K562 (cell line): ENCODE data around the gene NUP210. TPM values are rescaled to one million over a fixed set of nuclear protein-coding genes. Genes with fewer than 3 reads are reported as not detected.

Experiments used
- ATAC-seq: fragments of 200-7000 bp; cut with Tn5 transposase; 3 replicates; pipeline ENCODE4 v1.9.1; 2020; ENCODE audit warnings: moderate library complexity
- BruUV-seq: library from RNA; stranded (reverse); fragments of 400-500 nt; replicated peaks from 2 replicates; lab custom pipeline; 2021; lab: Mats Ljungman, UMichigan
- CTCF ChIA-PET: fragments of 300-600 bp; formaldehyde crosslinking; extraction: SDS; loops from one replicate; lab custom pipeline; 2021; ENCODE audit warnings: low intra/inter-chr PET ratio; lab: Yijun Ruan, JAX
- POLR2A ChIA-PET: fragments of 300-600, 350-650 bp; sonication (Branson Sonifier 250); formaldehyde crosslinking; extraction: SDS; loops from one replicate; lab custom pipeline; 2021; ENCODE audit warnings: antibody characterized with exemption, inconsistent platforms; lab: Yijun Ruan, JAX
- DNase-seq, 4 experiments: peaks; one replicate each; pipeline versions ENCODE4 v3.0.0 to v3.0.0-alpha.2; 2011 to 2018; ENCODE audit warnings: low spot score in 3 of 4, mixed read lengths in 3 of 4; ENCODE audit errors: extremely low read depth in 1 of 4
- FAIRE-seq: peaks from 2 replicates; lab custom pipeline; 2011; peaks lifted over from hg19 to GRCh38; lab: Jason Lieb, UNC
- H2AFZ ChIP-seq: 2 replicates; pipeline ENCODE4 v1.6.0; 2011; ENCODE audit warnings: low read depth, low read length, control low read depth, inconsistent platforms
- H3K27ac ChIP-seq: fragments of 200-600 bp; 3 replicates; pipeline ENCODE4 v1.8.0; 2011; ENCODE audit warnings: low read depth, mild to moderate bottlenecking, control low read depth, inconsistent platforms, low read length, moderate library complexity, mixed read lengths; ENCODE audit errors: extremely low read depth
- H3K27me3 ChIP-seq, 2 experiments: fragments of 300-600 bp in 1 of 2; 2 replicates in 1 of 2; 3 replicates in 1 of 2; pipeline versions ENCODE4 v1.6.0 to v1.8.0; 2011; ENCODE audit warnings: inconsistent platforms in 2 of 2, low read length in 2 of 2, mild to moderate bottlenecking in 1 of 2, mixed read lengths in 1 of 2, moderate library complexity in 1 of 2; ENCODE audit not compliant: control insufficient read depth in 2 of 2, insufficient read depth in 2 of 2
- H3K36me3 ChIP-seq: fragments of 300-600 bp; 3 replicates; pipeline ENCODE4 v1.8.0; 2011; ENCODE audit warnings: mild to moderate bottlenecking, low read length, inconsistent platforms; ENCODE audit not compliant: control insufficient read depth, insufficient read depth
- H3K4me1 ChIP-seq, 2 experiments: fragments of 200-600 bp in 1 of 2; replicated peaks in 1 of 2; 2 replicates in 1 of 2; 3 replicates in 1 of 2; pipeline versions ENCODE4 v1.5.1 to v1.8.0; 2011; ENCODE audit warnings: inconsistent platforms in 2 of 2, low read length in 2 of 2, mild to moderate bottlenecking in 1 of 2, mixed read lengths in 1 of 2, moderate library complexity in 1 of 2; ENCODE audit not compliant: control insufficient read depth in 2 of 2, insufficient read depth in 2 of 2
- H3K4me2 ChIP-seq: 2 replicates; pipeline ENCODE4 v1.6.1; 2011; ENCODE audit warnings: low read length, control low read depth, inconsistent platforms, mixed read lengths; ENCODE audit not compliant: insufficient read depth
- H3K4me3 ChIP-seq: fragments of 200-600 bp; sonication (generic), shearing (Covaris generic); 2 replicates; pipeline ENCODE4 v1.5.1; 2016; ENCODE audit warnings: control low read depth, inconsistent platforms
- H3K79me2 ChIP-seq: fragments of 200-600 bp; 3 replicates; pipeline ENCODE4 v1.8.0; 2011; ENCODE audit warnings: low read length, inconsistent platforms; ENCODE audit not compliant: control insufficient read depth, insufficient read depth
- H3K9ac ChIP-seq, 2 experiments: 2 replicates each; pipeline versions ENCODE4 v1.6.0 to v1.6.1; 2011; ENCODE audit warnings: low read depth in 2 of 2, low read length in 2 of 2, control low read depth in 1 of 2, inconsistent platforms in 1 of 2, mild to moderate bottlenecking in 1 of 2, mixed read lengths in 1 of 2; ENCODE audit not compliant: insufficient read depth in 1 of 2
- H3K9me1 ChIP-seq: one replicate; pipeline ENCODE4 v1.6.0; 2011; ENCODE audit warnings: inconsistent platforms, mild to moderate bottlenecking, low read length, moderate library complexity; ENCODE audit not compliant: control insufficient read depth, insufficient read depth
- H3K9me3 ChIP-seq: replicated peaks from 2 replicates; pipeline ENCODE4 v1.5.1; 2011; ENCODE audit warnings: low read depth, low read length, inconsistent platforms; ENCODE audit not compliant: control insufficient read depth, insufficient read depth
- H4K20me1 ChIP-seq: replicated peaks from 2 replicates; pipeline ENCODE4 v1.6.1; 2011; ENCODE audit warnings: low read length, inconsistent platforms, mixed read lengths; ENCODE audit not compliant: control insufficient read depth, insufficient read depth
- BRF2 ChIP-seq: IDR thresholded peaks from 3 replicates; pipeline ENCODE4 v1.6.1; 2011; ENCODE audit warnings: borderline replicate concordance, mild to moderate bottlenecking; ENCODE audit not compliant: insufficient read length, insufficient read depth
- C11orf30 ChIP-seq: fragments of 450-650 bp; IDR thresholded peaks from 2 replicates; pipeline ENCODE4 v1.6.1; 2016; ENCODE audit warnings: low read depth, mild to moderate bottlenecking
- CEBPZ ChIP-seq: fragments of 150-350 bp; IDR thresholded peaks from 2 replicates; pipeline ENCODE4 v1.6.1; 2014; ENCODE audit warnings: low read depth, mild to moderate bottlenecking, low read length, borderline replicate concordance
- EP300 ChIP-seq: IDR thresholded peaks from 2 replicates; pipeline ENCODE4 v1.6.1; 2012; ENCODE audit warnings: low read length, improper control_type of control experiment
- FOXJ3 ChIP-seq: sonication (generic); formaldehyde crosslinking; IDR thresholded peaks from 2 replicates; pipeline ENCODE4 v1.4.0; 2020; ENCODE audit warnings: mild to moderate bottlenecking, missing genetic modification reagents
- GMEB1 ChIP-seq: fragments of 250-450 bp; sonication (Bioruptor Pico); IDR thresholded peaks from 2 replicates; pipeline ENCODE4 v1.4.0; 2020; ENCODE audit warnings: mild to moderate bottlenecking
- IRF2 ChIP-seq: sonication (generic); formaldehyde crosslinking; IDR thresholded peaks from 2 replicates; pipeline ENCODE4 v1.8.1; 2022; ENCODE audit warnings: mild to moderate bottlenecking, missing genetic modification reagents
- MECOM ChIP-seq: fragments of 250-450 bp; sonication (Bioruptor Pico); IDR thresholded peaks from 2 replicates; pipeline ENCODE4 v1.8.0; 2022; ENCODE audit warnings: inconsistent platforms
- MYC ChIP-seq, 2 experiments: fragments of 250-450 bp in 1 of 2; sonication (Bioruptor Pico) in 1 of 2; IDR thresholded peaks; 2 replicates each; pipeline versions ENCODE4 v1.5.1 to v1.6.1; 2012 to 2021; ENCODE audit warnings: low read depth in 2 of 2, borderline replicate concordance in 1 of 2, improper control_type of control experiment in 1 of 2, low read length in 1 of 2, mild to moderate bottlenecking in 1 of 2, moderate library complexity in 1 of 2
- MYNN ChIP-seq, 2 experiments: sonication (generic); formaldehyde crosslinking in 1 of 2; IDR thresholded peaks; 2 replicates each; pipeline versions ENCODE4 v1.5.0 to v1.6.1; 2016 to 2020; ENCODE audit warnings: antibody characterized with exemption in 1 of 2, missing genetic modification reagents in 1 of 2
- POLR3G ChIP-seq: IDR thresholded peaks from 2 replicates; pipeline ENCODE4 v1.6.1; 2011; ENCODE audit not compliant: insufficient read length, insufficient replicate concordance; ENCODE audit errors: extremely low read depth
- ZNF174 ChIP-seq: fragments of 250-450 bp; sonication (Bioruptor Pico); IDR thresholded peaks from 2 replicates; pipeline ENCODE4 v1.4.0; 2020; ENCODE audit warnings: mild to moderate bottlenecking
- ZNF274 ChIP-seq: IDR thresholded peaks from 2 replicates; pipeline ENCODE4 v1.6.1; 2011; ENCODE audit warnings: low read depth, mild to moderate bottlenecking, low read length, moderate library complexity, borderline replicate concordance
- ZNF551 ChIP-seq: fragments of 250-450 bp; sonication (Bioruptor Pico); IDR thresholded peaks from 2 replicates; pipeline ENCODE4 v1.5.0; 2021; ENCODE audit warnings: mild to moderate bottlenecking, moderate library complexity
- ZNF707 ChIP-seq: fragments of 250-450 bp; sonication (Bioruptor Pico); conservative IDR thresholded peaks from 2 replicates; pipeline ENCODE4 v1.8.0; 2022; ENCODE audit warnings: inconsistent platforms, mild to moderate bottlenecking, moderate library complexity
- ZNF766 ChIP-seq: fragments of 200-800 bp; sonication (Bioruptor generic); conservative IDR thresholded peaks from 2 replicates; pipeline ENCODE4 v1.6.1; 2016; ENCODE audit warnings: missing genetic modification characterization, missing compliant biosample characterization
- WGBS: fragments of 100-300 bp; shearing (Covaris generic); methylation state at CpG from one replicate; pipeline ENCODE4 v1.1.6; 2016; ENCODE audit warnings: low coverage, mixed read lengths; ENCODE audit not compliant: insufficient coverage; ENCODE audit errors: missing lambda C conversion rate; 5-methylcytosine and 5-hydroxymethylcytosine counted together
- in situ Hi-C: fragments of 300-500 bp; cut with MboI; formaldehyde crosslinking; loops from 4 replicates; pipeline ENCODE4 v1.15.0; 2018; ENCODE audit warnings: inconsistent platforms, mixed read lengths
- intact Hi-C: fragments of 100-400 bp; cut with micrococcal nuclease; formaldehyde crosslinking; loops from 2 replicates; pipeline ENCODE4 v1.14.2; 2022
- polyA plus RNA-seq, 8 experiments: library from polyadenylated mRNA; depleted of rRNA in 4 of 8; stranded (reverse) in 5 of 8; unstranded in 3 of 8; fragments of >200 nt; fragmentation: Nextera tagmentation in 2 of 8; fragmentation: Illumina TruSeq in 1 of 8; extraction: Ambion mirVana in 2 of 8; extraction: Trizol in 1 of 8; gene quantifications; 2 replicates each; pipeline versions ENCODE4 v1.2.1 to v1.2.3, GENCODE V29; 2011 to 2014; ENCODE audit warnings: inconsistent platforms in 1 of 8, missing spikeins in 1 of 8
- total RNA-seq, 7 experiments: library from RNA; depleted of rRNA in 6 of 7; stranded (reverse); fragments of >200 nt in 6 of 7; fragmentation: Illumina TruSeq in 2 of 7; extraction: Trizol in 2 of 7; gene quantifications; 2 replicates each; pipeline versions ENCODE4 v1.2.1 to v1.2.3, GENCODE V29; 2011 to 2021; ENCODE audit warnings: low replicate concordance in 1 of 7

NUP210 gene
- total and polyA plus RNA-seq, 9 of the 15 experiments (the other 6 are each of a cell fraction or from before 2014, with no cell fraction given), result 1.2 to 138 (median 44.0) TPM

GRCh38 chr3:13466781-13467180 is 46.7 kb upstream of the NUP210 start:
- no peak overlapping the region for H3K4me2 ChIP-seq
- H3K27me3 ChIP-seq, result peaks cover 8 to 32% of the 10 kb centered on the region in 2 experiments; a peak in 4 of 5 replicates
- no TSS peak for BruUV-seq
- H3K9me1 ChIP-seq, result no peaks in the 10 kb centered on the region
- ChIA-PET CTCF (no interaction called here), POLR2A (interaction anchor here (0.6 to 1.2 kb wide), 4 partner anchors 10 to 385 kb away, joined by 3 to 6 read pairs (median 4); partner anchors contain the start of gene HDAC11)
- H2AFZ ChIP-seq, result no peak overlapping the region
- no peaks in the 10 kb centered on the region for H4K20me1 ChIP-seq
- intact Hi-C loops (no loop called here), in situ Hi-C loops (no loop called here)
- no peak overlapping the region for H3K9ac ChIP-seq
- no peak overlapping the region for H3K27ac ChIP-seq
- H3K79me2 ChIP-seq, result no peaks in the 10 kb centered on the region
- 15% methylated on average over 4 of the region's 4 CpGs for WGBS
- no peak overlapping the region for H3K4me3 ChIP-seq
- no peaks in the 10 kb centered on the region for H3K9me3 ChIP-seq
- no peaks in the 10 kb centered on the region for H3K36me3 ChIP-seq
- no peak for FAIRE-seq
- no peak for ATAC-seq
- no peak for DNase-seq
- peaks cover 0 to 4% of the 10 kb centered on the region in 2 experiments; a peak in 1 of 5 replicates for H3K4me1 ChIP-seq
- no peak for TF ChIP-seq IRF2 (CRISPR knock-in tag)
- TF ChIP-seq MECOM, result no peak
- TF ChIP-seq GMEB1, result no peak
- TF ChIP-seq CEBPZ, result no peak
- TF ChIP-seq ZNF174, result no peak
- TF ChIP-seq MYC (IDR thresholded peaks at IDR 0.05; ENCODE audit: low read depth, low read length), result no peak
- TF ChIP-seq MYC (CRISPR knock-in tag; IDR thresholded peaks at IDR 0.05; ENCODE audit: borderline replicate concordance, low read depth), result no peak
- no peak for TF ChIP-seq ZNF707 (CRISPR knock-in tag)
- no peak for TF ChIP-seq FOXJ3
- TF ChIP-seq EP300, result no peak
- TF ChIP-seq POLR3G, result no peak
- no peak for TF ChIP-seq BRF2
- TF ChIP-seq ZNF551 (CRISPR knock-in tag), result no peak
- TF ChIP-seq ZNF274, result no peak
- TF ChIP-seq C11orf30, result no peak
- no peak for TF ChIP-seq ZNF766
- no peak for TF ChIP-seq MYNN (IDR thresholded peaks at IDR 0.05)
- TF ChIP-seq MYNN (CRISPR knock-in tag; IDR thresholded peaks at IDR 0.05), result no peak
